PC-9 (cell line): ENCODE measurements around the gene DGKG. TPM values are rescaled to one million over a fixed set of nuclear protein-coding genes. Genes with fewer than 3 reads are reported as not detected.

Experiments used
- BruUV-seq: library from RNA; stranded (reverse); fragments of 400-500 nt; replicated peaks from 2 replicates; lab custom pipeline; 2021; lab: Mats Ljungman, UMichigan
- CTCF ChIA-PET: fragments of 300-600 bp; sonication (Branson Sonifier 250); formaldehyde crosslinking; loops from one replicate; lab custom pipeline; 2022; ENCODE audit warnings: antibody characterized with exemption; lab: Charles Lee
- POLR2A ChIA-PET: fragments of 300-600 bp; sonication (Branson Sonifier 250); formaldehyde crosslinking; loops from one replicate; lab custom pipeline; 2022; ENCODE audit warnings: antibody characterized with exemption; ENCODE audit not compliant: unreplicated experiment; lab: Charles Lee
- DNase-seq, 2 experiments: peaks; one replicate each; pipeline versions ENCODE4 v3.0.0 to v3.0.0-alpha.2; 2015 to 2022; ENCODE audit warnings: mixed read lengths in 1 of 2
- H2AFZ ChIP-seq: fragments of 200-600 bp; sonication (generic); 2 replicates; pipeline ENCODE4 v1.8.1; 2017; ENCODE audit warnings: antibody characterized with exemption
- H3F3A ChIP-seq: fragments of 200-600 bp; sonication (generic); 2 replicates; pipeline ENCODE4 v1.8.1; 2017; ENCODE audit warnings: antibody characterized with exemption, mild to moderate bottlenecking, low read depth; ENCODE audit not compliant: insufficient read depth
- H3K27ac ChIP-seq: fragments of 200-600 bp; sonication (generic); 2 replicates; pipeline ENCODE4 v1.6.1; 2016; ENCODE audit warnings: mixed run types
- H3K27me3 ChIP-seq: fragments of 200-600 bp; sonication (generic); 2 replicates; pipeline ENCODE4 v1.6.1; 2016; ENCODE audit warnings: low read depth, mixed run types; ENCODE audit not compliant: insufficient read depth
- H3K36me3 ChIP-seq: fragments of 200-600 bp; sonication (generic); 2 replicates; pipeline ENCODE4 v1.6.1; 2016; ENCODE audit warnings: low read depth, mixed run types
- H3K4me1 ChIP-seq: fragments of 200-600 bp; sonication (generic); replicated peaks from 2 replicates; pipeline ENCODE4 v1.6.1; 2016; ENCODE audit warnings: mixed run types; ENCODE audit not compliant: insufficient read depth
- H3K4me2 ChIP-seq: fragments of 200-600 bp; sonication (generic); 2 replicates; pipeline ENCODE4 v1.6.1; 2017; ENCODE audit warnings: mixed run types
- H3K4me3 ChIP-seq: fragments of 200-600 bp; sonication (generic); 2 replicates; pipeline ENCODE4 v1.6.1; 2016; ENCODE audit warnings: mixed run types
- H3K79me2 ChIP-seq: fragments of 200-600 bp; sonication (generic); 2 replicates; pipeline ENCODE4 v1.6.1; 2017; ENCODE audit warnings: low read depth, mixed run types
- H3K9me2 ChIP-seq: fragments of 200-600 bp; sonication (generic); 2 replicates; pipeline ENCODE4 v1.8.1; 2017; ENCODE audit warnings: mild to moderate bottlenecking; ENCODE audit not compliant: insufficient read depth
- H3K9me3 ChIP-seq: fragments of 200-600 bp; sonication (generic); 2 replicates; pipeline ENCODE4 v1.8.1; 2016; ENCODE audit warnings: low read depth; ENCODE audit not compliant: insufficient read depth
- H4K20me1 ChIP-seq: fragments of 200-600 bp; sonication (generic); 2 replicates; pipeline ENCODE4 v1.8.1; 2017; ENCODE audit not compliant: insufficient read depth
- CTCF ChIP-seq: fragments of 200-600 bp; sonication (generic); conservative IDR thresholded peaks from 2 replicates; pipeline ENCODE4 v1.6.1; 2017; ENCODE audit warnings: mixed run types, antibody characterized with exemption, mild to moderate bottlenecking, moderate library complexity
- EZH2 ChIP-seq: fragments of 200-600 bp; sonication (generic); IDR thresholded peaks from 2 replicates; pipeline ENCODE4 v1.8.0; 2017; ENCODE audit warnings: antibody characterized with exemption, low read depth
- intact Hi-C: fragments of 100-400 bp; cut with micrococcal nuclease; formaldehyde crosslinking; loops from one replicate; pipeline ENCODE4 v1.10.0; 2022; ENCODE audit not compliant: unreplicated experiment
- total RNA-seq: library from RNA; stranded (reverse); gene quantifications from 2 replicates; pipeline ENCODE4 v1.2.3, GENCODE V29; 2021

Gene DGKG
- total RNA-seq, 1 experiment from 2014 or later, result 20.0 TPM

GRCh38 chr3:186098740-186099139 is 263.3 kb downstream of the DGKG start:
- intact Hi-C loops, result loop anchor here (2.0 kb wide), 1 partner anchor 144 kb away; no protein-coding TSS in a partner anchor
- DNase-seq, result no peak
- no TSS peak for BruUV-seq
- H3K4me3 ChIP-seq, result peak overlapping the region; percentile 52
- ChIA-PET CTCF (no interaction called here), POLR2A (interaction anchor here (0.6 to 0.8 kb wide), 2 partner anchors 33 to 74 kb away, joined by 7 read pairs; no protein-coding TSS in a partner anchor)
- peaks cover 29% of the 10 kb centered on the region for H3F3A ChIP-seq
- peaks cover 32% of the 10 kb centered on the region for H3K4me1 ChIP-seq
- peaks cover 52% of the 10 kb centered on the region; the same call in 1 of the 2 replicates for H3K36me3 ChIP-seq
- peaks cover 6% of the 10 kb centered on the region; the same call in 1 of the 2 replicates for H3K79me2 ChIP-seq
- peak overlapping the region; percentile 53 for H3K27ac ChIP-seq
- TF ChIP-seq CTCF (no peak), EZH2 (no peak)
- peak overlapping the region; percentile 82 for H3K4me2 ChIP-seq
- no peaks in the 10 kb centered on the region for H4K20me1 ChIP-seq
- no peaks in the 10 kb centered on the region for H3K27me3 ChIP-seq
- H2AFZ ChIP-seq, result no peak overlapping the region
- H3K9me2 ChIP-seq, result no peaks in the 10 kb centered on the region
- no peaks in the 10 kb centered on the region for H3K9me3 ChIP-seq

- Histone ChIP-seq H3K27ac (peak overlapping the region; percentile 53), H3K79me2 (peaks cover 6% of the 10 kb centered on the region; the same call in 1 of the 2 replicates), H3K9me3 (no peaks in the 10 kb centered on the region), H3K36me3 (peaks cover 51% of the 10 kb centered on the region; the same call in 1 of the 2 replicates), H3K27me3 (no peaks in the 10 kb centered on the region), H3K4me2 (peak overlapping the region; percentile 82), H3K4me3 (peak overlapping the region; percentile 52), H3K9me2 (no peaks in the 10 kb centered on the region), H3K4me1 (peaks cover 24% of the 10 kb centered on the region), H3F3A (peaks cover 20% of the 10 kb centered on the region; the same call in 1 of the 2 replicates), H4K20me1 (no peaks in the 10 kb centered on the region), H2AFZ (peak overlapping the region; percentile 17; the same call in 1 of the 2 replicates)
- intact Hi-C loops, result loop anchor here (1.0 to 2.0 kb wide), 2 partner anchors 9 to 145 kb away; no protein-coding TSS in a partner anchor
- ChIA-PET POLR2A (interaction anchor here (0.6 to 0.8 kb wide), 7 partner anchors 33 to 729 kb away, joined by 3 to 9 read pairs (median 6); no protein-coding TSS in a partner anchor), CTCF (interaction anchor here (0.8 kb wide), 2 partner anchors 155 to 194 kb away, joined by 4 to 6 read pairs; no protein-coding TSS in a partner anchor)
- no peak for TF ChIP-seq EZH2
- no peak for TF ChIP-seq CTCF
- BruUV-seq, result no TSS peak
- DNase-seq, result peak; percentile 93 to 95
These were observed 264.2 kb downstream of the DGKG start for GRCh38 chr3:186097663-186098451.

- Histone ChIP-seq H3K27ac (no peak overlapping the region), H2AFZ (no peak overlapping the region), H3K4me2 (peak overlapping the region; percentile 82), H3K79me2 (peaks cover 6% of the 10 kb centered on the region; the same call in 1 of the 2 replicates), H3K9me3 (no peaks in the 10 kb centered on the region), H3K9me2 (no peaks in the 10 kb centered on the region), H3K4me3 (peak overlapping the region; percentile 52; the same call in 1 of the 2 replicates), H3F3A (peaks cover 19% of the 10 kb centered on the region; the same call in 1 of the 2 replicates), H3K36me3 (peaks cover 50% of the 10 kb centered on the region; the same call in 1 of the 2 replicates), H3K4me1 (peaks cover 22% of the 10 kb centered on the region), H3K27me3 (no peaks in the 10 kb centered on the region), H4K20me1 (no peaks in the 10 kb centered on the region)
- intact Hi-C loops, result loop anchor here (1.0 kb wide), 1 partner anchor 10 kb away; no protein-coding TSS in a partner anchor
- POLR2A ChIA-PET, result no interaction called here
- DNase-seq, result no peak
- no peak for TF ChIP-seq EZH2
- no peak for TF ChIP-seq CTCF
- CTCF ChIA-PET, result interaction anchor here (0.6 to 0.8 kb wide), 3 partner anchors 154 to 453 kb away, joined by 3 to 6 read pairs (median 4); no protein-coding TSS in a partner anchor
- no TSS peak for BruUV-seq
These were observed 264.7 kb downstream of the DGKG start for GRCh38 chr3:186097317-186097662.
